ENCODE results near the gene CHN2.
"Not testable (repeated sequence)": the region's sequence is repeated elsewhere in the genome, so short reads cannot be mapped to it uniquely, and the experiment has no call there.

CHN2 gene

DNA sequence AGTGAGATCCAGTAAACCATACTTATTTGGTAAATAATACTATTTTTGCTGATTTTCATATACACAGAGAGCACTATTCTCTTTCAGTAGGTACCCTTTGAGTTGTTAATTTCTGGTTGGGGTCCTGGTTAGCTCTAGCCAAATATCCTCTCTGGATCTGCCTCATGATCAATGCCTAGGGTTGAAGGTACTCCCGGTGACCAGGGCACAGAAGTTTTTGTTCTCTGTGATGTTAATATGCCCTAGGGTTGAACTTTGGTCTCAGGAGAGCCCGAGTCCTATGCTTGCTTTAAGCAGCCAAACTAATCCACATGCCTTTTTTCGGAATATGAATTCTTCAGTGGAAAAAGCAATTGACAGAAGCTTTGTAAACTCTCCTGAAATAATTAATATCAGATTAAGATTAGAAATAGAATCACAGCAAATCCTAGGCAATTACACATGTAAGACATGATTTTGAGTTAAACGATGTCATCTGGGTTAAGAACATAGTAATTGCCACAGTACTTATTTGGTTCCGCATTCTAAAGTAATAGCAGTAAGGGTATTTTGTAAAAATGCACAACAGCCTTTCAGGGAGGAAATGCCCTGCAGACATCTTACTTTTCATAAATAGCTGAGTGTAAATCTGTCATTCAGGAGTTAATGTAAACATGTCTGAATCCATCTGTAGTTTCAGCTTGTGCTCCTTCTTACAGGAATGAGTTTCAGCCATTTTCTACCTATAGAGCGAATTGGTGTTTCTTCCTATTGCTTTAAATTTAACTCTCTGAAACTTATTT is 10.1 kb downstream of the CHN2 start:
- Histone ChIP-seq H3K9me3 (ENCODE audit: control insufficient read depth, insufficient read depth, low read depth, low read length) (no peaks in the 10 kb centered on the region), H3K27me3 (ENCODE audit: control insufficient read depth, insufficient read depth, low read length) (no peaks in the 10 kb centered on the region), H3K36me3 (ENCODE audit: control insufficient read depth, insufficient read depth, low read length) (no peaks in the 10 kb centered on the region), H3K4me1 (ENCODE audit: control insufficient read depth, insufficient read depth, low read length) (peaks cover 17% of the 10 kb centered on the region), H3K27ac (ENCODE audit: low read depth, low read length) (no peak overlapping the region), H3K4me3 (ENCODE audit: low read depth, low read length) (no peak overlapping the region), H3K9ac (ENCODE audit: low read length) (no peak overlapping the region)

DNA sequence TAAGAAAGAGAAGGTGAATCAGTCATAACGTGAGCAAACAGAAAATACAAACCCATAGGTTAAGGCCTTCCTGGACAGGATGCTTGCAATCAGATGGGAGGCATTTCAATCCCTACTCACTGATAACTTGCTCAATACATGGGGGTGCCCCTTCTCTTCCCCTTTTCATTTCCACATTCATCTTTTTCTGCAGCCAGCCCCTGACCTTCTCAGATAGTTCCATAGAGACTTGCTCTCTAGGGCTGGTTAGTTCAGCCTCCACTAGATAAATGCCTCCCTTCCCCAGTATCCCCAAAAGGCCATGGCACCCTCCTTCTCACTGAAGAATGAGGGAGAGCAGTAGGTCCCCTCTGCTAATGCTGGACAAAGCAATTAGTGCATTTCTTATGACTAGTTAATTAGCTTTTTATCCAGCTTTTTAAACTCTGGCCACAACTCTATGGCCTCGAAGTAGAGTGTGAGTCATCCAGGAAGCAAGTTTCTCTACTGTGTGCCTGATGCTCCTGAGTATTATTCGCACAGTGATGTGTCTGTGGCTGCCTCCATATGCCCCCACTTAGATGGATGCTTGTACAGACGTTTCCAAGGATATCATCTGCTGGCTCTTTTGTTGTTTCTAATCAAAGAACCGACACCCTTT is 12.7 kb downstream of the CHN2 start:
- H3K9ac ChIP-seq (ENCODE audit: low read length) = no peak overlapping the region
- H3K4me3 ChIP-seq (ENCODE audit: low read depth, low read length) = no peak overlapping the region
- no peaks in the 10 kb centered on the region for H3K9me3 ChIP-seq (ENCODE audit: control insufficient read depth, insufficient read depth, low read depth, low read length)
- H3K36me3 ChIP-seq (ENCODE audit: control insufficient read depth, insufficient read depth, low read length) = no peaks in the 10 kb centered on the region
- H3K27ac ChIP-seq (ENCODE audit: low read depth, low read length) = no peak overlapping the region
- H3K27me3 ChIP-seq (ENCODE audit: control insufficient read depth, insufficient read depth, low read length) = no peaks in the 10 kb centered on the region
- peaks cover 17% of the 10 kb centered on the region for H3K4me1 ChIP-seq (ENCODE audit: control insufficient read depth, insufficient read depth, low read length)

DNA sequence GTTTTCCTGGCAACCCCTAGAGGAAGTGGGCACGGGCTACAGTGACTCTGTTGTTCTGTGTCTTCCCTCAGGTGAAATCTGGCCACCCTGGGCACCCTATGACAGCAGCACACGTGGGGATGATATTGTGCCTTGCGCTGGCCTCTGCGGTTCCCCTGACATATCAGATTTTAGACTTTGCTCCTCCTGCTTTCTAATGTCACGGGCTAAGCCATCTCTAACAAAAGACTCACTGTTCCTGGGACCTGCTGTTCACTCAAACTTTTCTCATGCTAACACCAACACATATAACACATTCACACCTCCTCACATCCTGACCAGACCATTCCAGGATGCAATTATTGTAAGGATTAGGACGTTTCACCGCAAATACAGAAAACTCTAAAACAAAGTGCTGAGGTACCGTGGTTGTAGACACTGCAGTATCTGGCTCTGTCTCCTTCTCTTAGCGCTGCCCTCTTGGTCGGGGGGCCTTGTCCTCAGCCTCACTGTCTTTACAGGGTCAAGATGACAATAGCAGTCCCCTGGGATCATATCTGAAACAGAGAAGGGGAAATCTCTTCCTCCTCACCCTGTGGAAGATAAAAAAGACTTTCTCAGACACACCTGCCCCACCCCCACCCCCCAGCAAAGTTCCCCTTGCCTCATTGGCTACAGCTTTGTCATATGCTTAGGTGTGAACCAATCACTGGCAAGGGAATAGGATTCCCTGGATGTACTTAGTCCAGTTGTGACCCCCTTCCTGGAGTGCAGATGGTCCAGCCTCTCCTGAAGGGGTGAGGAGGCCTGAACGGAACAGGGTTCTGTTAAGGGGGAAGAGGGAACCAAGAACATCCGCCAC is 14.1 kb downstream of the CHN2 start:
- Histone ChIP-seq H3K27ac (ENCODE audit: low read depth, low read length) (no peak overlapping the region), H3K36me3 (ENCODE audit: control insufficient read depth, insufficient read depth, low read length) (no peaks in the 10 kb centered on the region), H3K9me3 (ENCODE audit: control insufficient read depth, insufficient read depth, low read depth, low read length) (no peaks in the 10 kb centered on the region), H3K4me3 (ENCODE audit: low read depth, low read length) (no peak overlapping the region), H3K4me1 (ENCODE audit: control insufficient read depth, insufficient read depth, low read length) (peaks cover 15% of the 10 kb centered on the region), H3K9ac (ENCODE audit: low read length) (no peak overlapping the region), H3K27me3 (ENCODE audit: control insufficient read depth, insufficient read depth, low read length) (no peaks in the 10 kb centered on the region)

DNA sequence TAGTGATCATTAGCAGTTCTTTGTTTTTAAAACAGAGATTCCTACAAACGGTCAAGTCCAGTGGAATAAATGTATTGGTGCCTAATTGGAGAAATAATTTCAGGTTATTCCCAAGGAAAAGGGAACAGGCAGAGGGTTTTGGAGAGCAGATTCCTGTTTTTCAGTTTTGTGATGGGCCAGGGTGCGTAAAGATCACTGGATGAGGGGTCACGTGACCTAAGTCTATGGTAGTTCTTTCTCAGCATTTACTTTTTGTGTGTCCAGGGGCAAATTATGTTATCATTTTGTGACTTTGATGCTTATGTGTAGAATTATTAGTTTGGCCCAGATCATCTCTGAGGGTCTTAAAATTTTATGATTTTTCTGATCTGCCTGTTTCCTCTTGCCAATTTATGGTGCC is 15.2 kb downstream of the CHN2 start:
- Histone ChIP-seq H3K27ac (ENCODE audit: low read depth, low read length) (no peak overlapping the region), H3K36me3 (ENCODE audit: control insufficient read depth, insufficient read depth, low read length) (no peaks in the 10 kb centered on the region), H3K27me3 (ENCODE audit: control insufficient read depth, insufficient read depth, low read length) (no peaks in the 10 kb centered on the region), H3K4me1 (ENCODE audit: control insufficient read depth, insufficient read depth, low read length) (peaks cover 8% of the 10 kb centered on the region), H3K4me3 (ENCODE audit: low read depth, low read length) (no peak overlapping the region), H3K9ac (ENCODE audit: low read length) (no peak overlapping the region), H3K9me3 (ENCODE audit: control insufficient read depth, insufficient read depth, low read depth, low read length) (no peaks in the 10 kb centered on the region)

DNA sequence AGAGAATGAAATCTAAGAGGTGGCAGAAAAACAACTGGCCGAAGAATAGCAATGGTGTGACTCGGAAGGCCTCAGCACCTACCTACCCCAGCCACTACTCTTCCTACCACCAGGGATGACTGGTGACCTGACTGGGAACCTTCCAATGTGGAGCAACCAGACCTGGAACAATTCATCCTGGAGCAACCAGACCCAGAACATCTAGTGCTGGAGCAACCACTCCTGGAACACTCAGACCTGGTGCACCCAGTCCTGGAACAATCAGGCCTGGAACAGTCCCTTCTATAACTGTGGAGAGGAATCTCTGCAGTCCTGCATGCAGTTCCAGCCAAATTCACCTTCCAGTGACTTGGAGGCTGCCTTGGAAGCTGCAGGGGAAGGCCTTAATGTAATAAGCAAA is 18.2 kb downstream of the CHN2 start:
- not testable (repeated sequence) for H3K27ac ChIP-seq (ENCODE audit: low read depth, low read length); H3K4me3 ChIP-seq (ENCODE audit: low read depth, low read length); H3K9me3 ChIP-seq (ENCODE audit: control insufficient read depth, insufficient read depth, low read depth, low read length); H3K36me3 ChIP-seq (ENCODE audit: control insufficient read depth, insufficient read depth, low read length); H3K9ac ChIP-seq (ENCODE audit: low read length); H3K27me3 ChIP-seq (ENCODE audit: control insufficient read depth, insufficient read depth, low read length)
- H3K4me1 ChIP-seq (ENCODE audit: control insufficient read depth, insufficient read depth, low read length) = peaks cover 21% of the 10 kb centered on the region

DNA sequence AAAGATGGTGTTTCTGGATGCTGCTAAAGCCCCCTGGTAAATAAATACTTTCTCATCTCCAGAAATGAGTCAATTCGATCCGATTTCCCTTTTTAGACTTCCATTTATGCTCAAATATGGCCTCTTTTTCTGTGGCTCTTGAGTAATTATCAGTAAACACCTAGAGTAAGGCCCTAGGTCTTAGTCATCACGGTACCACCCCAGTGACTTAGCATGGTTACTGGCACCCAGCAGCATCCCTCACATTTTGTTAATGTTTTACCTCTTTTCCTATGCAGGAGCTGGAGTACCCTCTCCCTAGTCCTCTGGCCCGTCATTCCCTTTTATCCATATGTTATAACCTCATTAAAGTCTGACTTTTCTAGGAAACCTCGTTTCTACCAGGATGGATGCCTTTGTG is 19.5 kb downstream of the CHN2 start:
- Histone ChIP-seq H3K27me3 (ENCODE audit: control insufficient read depth, insufficient read depth, low read length) (no peaks in the 10 kb centered on the region), H3K27ac (ENCODE audit: low read depth, low read length) (no peak overlapping the region), H3K9me3 (ENCODE audit: control insufficient read depth, insufficient read depth, low read depth, low read length) (no peaks in the 10 kb centered on the region), H3K36me3 (ENCODE audit: control insufficient read depth, insufficient read depth, low read length) (no peaks in the 10 kb centered on the region), H3K4me1 (ENCODE audit: control insufficient read depth, insufficient read depth, low read length) (peaks cover 17% of the 10 kb centered on the region), H3K9ac (ENCODE audit: low read length) (no peak overlapping the region), H3K4me3 (ENCODE audit: low read depth, low read length) (no peak overlapping the region)

DNA sequence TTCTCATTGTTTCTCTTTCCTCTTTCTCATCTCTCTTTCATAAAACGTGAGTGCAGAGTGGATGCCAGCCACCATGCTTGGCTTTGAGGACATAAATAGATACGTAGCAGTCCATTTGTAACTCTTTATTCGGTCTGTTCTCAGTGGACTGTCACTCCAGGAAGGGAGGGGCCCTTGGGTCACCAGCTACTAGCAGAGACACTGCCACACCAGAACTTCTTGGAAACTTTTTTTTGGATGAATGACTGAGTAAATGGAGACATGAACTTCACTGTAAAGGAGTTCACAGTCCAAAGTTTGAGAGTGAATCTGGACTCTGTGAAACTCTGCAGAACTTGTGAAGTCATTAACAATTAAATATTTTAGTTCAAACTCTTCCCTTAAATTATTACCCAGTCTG is 20.2 kb downstream of the CHN2 start:
- Histone ChIP-seq H3K4me3 (ENCODE audit: low read depth, low read length) (no peak overlapping the region), H3K27ac (ENCODE audit: low read depth, low read length) (no peak overlapping the region), H3K9ac (ENCODE audit: low read length) (no peak overlapping the region), H3K27me3 (ENCODE audit: control insufficient read depth, insufficient read depth, low read length) (no peaks in the 10 kb centered on the region), H3K4me1 (ENCODE audit: control insufficient read depth, insufficient read depth, low read length) (peaks cover 17% of the 10 kb centered on the region), H3K36me3 (ENCODE audit: control insufficient read depth, insufficient read depth, low read length) (no peaks in the 10 kb centered on the region), H3K9me3 (ENCODE audit: control insufficient read depth, insufficient read depth, low read depth, low read length) (no peaks in the 10 kb centered on the region)

DNA sequence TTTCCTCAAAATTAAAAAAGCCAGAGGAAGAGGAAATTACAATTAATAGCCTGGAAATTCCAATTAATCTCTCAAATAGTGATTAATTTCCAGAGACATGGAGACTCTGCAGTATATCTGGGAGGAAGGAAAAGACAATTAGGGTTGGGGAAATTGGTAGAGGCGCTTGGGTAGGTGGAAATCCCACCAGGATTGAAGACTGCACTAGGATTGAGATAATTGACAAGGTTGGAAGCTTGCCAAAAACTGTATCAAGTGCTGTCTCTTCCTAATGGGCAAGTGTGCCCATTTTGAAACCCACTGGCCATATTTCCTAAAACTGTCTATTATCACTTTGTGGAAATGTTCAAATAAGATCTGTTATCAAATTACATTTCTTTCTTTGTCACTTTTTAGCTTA is 21.6 kb downstream of the CHN2 start:
- H3K27me3 ChIP-seq (ENCODE audit: control insufficient read depth, insufficient read depth, low read length) = no peaks in the 10 kb centered on the region
- H3K4me3 ChIP-seq (ENCODE audit: low read depth, low read length) = no peak overlapping the region
- H3K36me3 ChIP-seq (ENCODE audit: control insufficient read depth, insufficient read depth, low read length) = no peaks in the 10 kb centered on the region
- peaks cover 17% of the 10 kb centered on the region for H3K4me1 ChIP-seq (ENCODE audit: control insufficient read depth, insufficient read depth, low read length)
- H3K9ac ChIP-seq (ENCODE audit: low read length) = no peak overlapping the region
- H3K9me3 ChIP-seq (ENCODE audit: control insufficient read depth, insufficient read depth, low read depth, low read length) = no peaks in the 10 kb centered on the region
- H3K27ac ChIP-seq (ENCODE audit: low read depth, low read length) = no peak overlapping the region

DNA sequence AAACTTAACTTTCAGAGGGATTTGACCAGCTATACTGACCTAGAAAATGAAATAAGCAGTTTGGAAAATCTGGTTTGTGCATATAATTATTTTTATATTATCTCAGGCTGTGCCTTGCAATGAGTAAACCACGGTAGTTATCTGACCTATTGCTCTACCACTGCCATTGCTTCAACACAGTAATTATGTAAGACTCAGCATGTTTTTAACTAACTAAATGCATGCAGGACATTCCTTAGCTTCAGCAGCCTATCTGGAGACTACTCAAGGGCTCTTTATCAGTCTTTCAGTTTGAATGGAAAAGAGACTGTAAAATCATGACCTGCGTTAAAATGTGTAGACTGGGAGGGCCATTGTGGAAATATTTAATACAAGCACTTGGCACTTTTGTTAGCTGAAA is 22.5 kb downstream of the CHN2 start:
- H3K27me3 ChIP-seq (ENCODE audit: control insufficient read depth, insufficient read depth, low read length) = no peaks in the 10 kb centered on the region
- H3K4me3 ChIP-seq (ENCODE audit: low read depth, low read length) = no peak overlapping the region
- peaks cover 5% of the 10 kb centered on the region for H3K9me3 ChIP-seq (ENCODE audit: control insufficient read depth, insufficient read depth, low read depth, low read length)
- H3K27ac ChIP-seq (ENCODE audit: low read depth, low read length) = no peak overlapping the region
- H3K4me1 ChIP-seq (ENCODE audit: control insufficient read depth, insufficient read depth, low read length) = peaks cover 17% of the 10 kb centered on the region
- H3K36me3 ChIP-seq (ENCODE audit: control insufficient read depth, insufficient read depth, low read length) = no peaks in the 10 kb centered on the region
- no peak overlapping the region for H3K9ac ChIP-seq (ENCODE audit: low read length)

DNA sequence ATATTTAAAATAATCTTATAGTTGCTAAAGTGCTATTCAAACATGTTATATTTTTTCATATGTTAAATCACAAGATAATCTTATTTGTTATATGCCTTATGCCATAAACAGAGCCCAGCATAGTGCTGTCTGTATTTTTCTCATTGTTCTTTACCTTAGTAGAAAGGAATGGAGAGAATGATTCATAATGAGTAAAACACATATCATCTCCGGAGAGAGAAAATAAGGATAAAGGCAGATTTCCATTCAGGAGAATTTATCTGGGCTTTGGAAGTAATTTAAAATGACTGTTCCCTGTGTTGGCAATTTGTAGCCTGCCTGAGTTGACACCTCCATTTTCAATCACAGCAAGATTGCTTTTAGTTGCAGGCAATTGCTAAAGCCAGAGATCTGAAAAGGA is 30.2 kb downstream of the CHN2 start:
- no peak overlapping the region for H3K4me3 ChIP-seq (ENCODE audit: low read depth, low read length)
- H3K4me1 ChIP-seq (ENCODE audit: control insufficient read depth, insufficient read depth, low read length) = no peaks in the 10 kb centered on the region
- peaks cover 5% of the 10 kb centered on the region for H3K9me3 ChIP-seq (ENCODE audit: control insufficient read depth, insufficient read depth, low read depth, low read length)
- no peak overlapping the region for H3K9ac ChIP-seq (ENCODE audit: low read length)
- no peak overlapping the region for H3K27ac ChIP-seq (ENCODE audit: low read depth, low read length)
- no peaks in the 10 kb centered on the region for H3K27me3 ChIP-seq (ENCODE audit: control insufficient read depth, insufficient read depth, low read length)
- no peaks in the 10 kb centered on the region for H3K36me3 ChIP-seq (ENCODE audit: control insufficient read depth, insufficient read depth, low read length)
